ENCODE results near the gene DCPS. TPM values are rescaled to one million over a fixed set of nuclear protein-coding genes. Genes with fewer than 3 reads are reported as not detected.
"Not testable (repeated sequence)": the region's sequence is repeated elsewhere in the genome, so short reads cannot be mapped to it uniquely, and the experiment has no call there.

Gene DCPS
- total RNA-seq, 2 experiments from 2014 or later: 27.4 to 29.1 TPM

DNA sequence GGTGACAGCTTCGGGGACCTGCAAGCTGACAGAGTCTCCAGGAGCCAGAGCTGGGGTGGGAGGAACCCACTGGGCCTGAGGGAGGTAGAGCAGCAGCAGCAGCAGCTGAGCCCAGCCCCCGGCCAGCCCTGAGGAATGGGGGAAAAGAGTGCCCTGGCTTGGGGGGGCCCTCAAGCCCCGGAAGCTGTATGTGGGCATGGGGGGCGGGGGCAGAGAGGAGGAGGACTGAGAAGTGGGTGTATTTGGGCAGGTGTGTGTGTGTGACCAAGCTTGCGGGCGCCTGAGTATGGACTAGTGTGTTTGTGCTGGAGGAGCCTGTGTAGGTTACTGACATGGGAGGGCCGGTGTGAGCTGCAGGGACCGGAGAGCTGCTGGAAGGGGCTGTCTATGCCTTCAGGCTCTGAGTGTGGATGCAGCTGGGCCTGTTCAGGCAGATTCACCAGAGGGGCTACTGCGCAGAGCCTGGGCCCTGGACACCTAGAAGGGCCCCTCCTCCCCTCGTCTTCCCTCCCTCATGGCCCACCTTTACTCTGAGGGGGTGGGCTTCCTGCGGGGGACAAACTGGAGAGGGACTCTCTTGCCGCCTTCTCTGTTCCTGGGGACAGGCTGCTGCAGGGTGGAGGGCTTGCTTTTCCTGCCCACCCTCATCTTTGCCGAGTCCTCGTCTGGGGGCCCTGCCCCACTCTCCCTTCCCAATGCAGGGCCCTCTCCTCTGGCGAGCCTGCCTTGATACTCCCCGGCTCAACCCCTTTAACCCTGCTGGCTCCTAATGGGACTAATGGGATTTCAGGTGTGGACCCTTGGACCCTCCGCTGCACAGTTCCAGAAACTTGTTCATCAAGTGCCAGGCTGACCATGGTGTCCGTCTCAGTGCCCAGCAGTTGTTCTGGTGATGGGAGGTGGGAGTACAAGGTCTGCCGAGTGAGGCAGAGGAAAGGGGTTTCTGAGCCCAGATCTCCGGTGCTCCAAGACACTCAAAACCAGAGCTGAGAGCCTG lies 79.8 kb downstream of the DCPS start:
- H3K9me3 Mint-ChIP-seq: no peaks in the 10 kb centered on the region
- no peak overlapping the region for H3K27ac Mint-ChIP-seq
- H3K4me3 Mint-ChIP-seq: no peak overlapping the region
- peaks cover 7% of the 10 kb centered on the region for H3K4me1 Mint-ChIP-seq
- DNase-seq (no peak), ATAC-seq (ENCODE audit: low read depth) (no peak)
- H3K36me3 Mint-ChIP-seq: no peaks in the 10 kb centered on the region
- POLR2A ChIA-PET: no interaction called here
- no peaks in the 10 kb centered on the region for H3K27me3 Mint-ChIP-seq

- H3K4me3 Mint-ChIP-seq: no peak overlapping the region
- no peaks in the 10 kb centered on the region for H3K27me3 Mint-ChIP-seq
- ATAC-seq (ENCODE audit: low read depth) (no peak), DNase-seq (no peak)
- POLR2A ChIA-PET: no interaction called here
- H3K9me3 Mint-ChIP-seq: no peaks in the 10 kb centered on the region
- H3K27ac Mint-ChIP-seq: no peak overlapping the region
- no peaks in the 10 kb centered on the region for H3K36me3 Mint-ChIP-seq
- peaks cover 7% of the 10 kb centered on the region for H3K4me1 Mint-ChIP-seq
These were observed 80.7 kb downstream of the DCPS start for GRCh38 chr11:126384449-126385070.

DNA sequence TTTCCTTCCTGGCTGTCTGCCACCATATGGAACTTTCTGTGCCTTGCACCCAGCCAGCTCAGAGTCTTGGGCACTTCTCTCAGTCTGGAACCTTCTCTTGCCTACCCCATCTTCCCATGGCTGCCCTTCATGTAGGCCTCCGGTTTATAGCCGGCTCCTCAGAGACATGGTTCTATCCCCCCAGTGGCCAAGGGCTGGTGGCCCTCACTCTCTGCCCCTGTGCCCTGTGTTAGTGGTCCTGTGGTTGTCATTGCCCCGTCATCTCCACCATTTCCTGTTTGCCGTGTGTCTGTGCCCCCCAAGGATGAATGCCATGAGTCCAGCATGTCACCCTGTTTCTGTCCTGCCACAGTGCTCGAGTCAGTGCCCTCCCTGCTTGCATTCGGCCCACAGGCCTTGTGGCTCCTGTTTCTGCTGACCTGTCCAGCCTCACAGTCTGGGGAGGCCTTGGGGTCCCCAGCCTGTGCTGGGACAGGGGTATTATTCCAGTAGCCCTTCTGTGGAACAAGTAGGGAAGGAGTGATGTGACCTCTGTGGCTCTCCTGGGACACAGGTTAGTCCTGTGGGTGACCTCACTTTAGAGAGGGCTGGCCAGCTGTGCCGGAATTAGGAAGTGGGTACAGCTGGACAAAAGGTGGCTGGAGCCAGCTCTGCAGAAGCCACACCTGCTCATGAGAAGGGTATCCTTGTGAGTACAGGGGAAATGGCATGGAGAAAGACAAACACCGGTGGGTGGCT lies 82.3 kb downstream of the DCPS start:
- Mint-ChIP-seq H3K27me3 (no peaks in the 10 kb centered on the region), H3K4me3 (no peak overlapping the region), H3K9me3 (no peaks in the 10 kb centered on the region), H3K27ac (peak overlapping the region; percentile 12), H3K36me3 (no peaks in the 10 kb centered on the region), H3K4me1 (peaks cover 7% of the 10 kb centered on the region)
- POLR2A ChIA-PET: no interaction called here
- no peak for DNase-seq
- no peak for ATAC-seq (ENCODE audit: low read depth)

GRCh38 chr11:126386729-126387071 lies 82.8 kb downstream of the DCPS start:
- peak; percentile 24 for ATAC-seq (ENCODE audit: low read depth)
- peak overlapping the region; percentile 12 for H3K27ac Mint-ChIP-seq
- DNase-seq, POLR2A ChIA-PET, H3K4me1 Mint-ChIP-seq, H3K4me3 Mint-ChIP-seq, H3K27me3 Mint-ChIP-seq, H3K9me3 Mint-ChIP-seq, H3K36me3 Mint-ChIP-seq: not testable (repeated sequence)

- Mint-ChIP-seq H3K4me3 (no peak overlapping the region), H3K27me3 (no peaks in the 10 kb centered on the region), H3K36me3 (no peaks in the 10 kb centered on the region), H3K27ac (no peak overlapping the region), H3K9me3 (no peaks in the 10 kb centered on the region), H3K4me1 (peaks cover 11% of the 10 kb centered on the region)
- DNase-seq (no peak), ATAC-seq (ENCODE audit: low read depth) (no peak)
- POLR2A ChIA-PET: interaction anchor here (0.7 kb wide), 1 partner anchor 330 kb away, joined by 5 read pairs; no protein-coding TSS in a partner anchor
These were observed 84.0 kb downstream of the DCPS start for GRCh38 chr11:126387857-126388256.

DNA sequence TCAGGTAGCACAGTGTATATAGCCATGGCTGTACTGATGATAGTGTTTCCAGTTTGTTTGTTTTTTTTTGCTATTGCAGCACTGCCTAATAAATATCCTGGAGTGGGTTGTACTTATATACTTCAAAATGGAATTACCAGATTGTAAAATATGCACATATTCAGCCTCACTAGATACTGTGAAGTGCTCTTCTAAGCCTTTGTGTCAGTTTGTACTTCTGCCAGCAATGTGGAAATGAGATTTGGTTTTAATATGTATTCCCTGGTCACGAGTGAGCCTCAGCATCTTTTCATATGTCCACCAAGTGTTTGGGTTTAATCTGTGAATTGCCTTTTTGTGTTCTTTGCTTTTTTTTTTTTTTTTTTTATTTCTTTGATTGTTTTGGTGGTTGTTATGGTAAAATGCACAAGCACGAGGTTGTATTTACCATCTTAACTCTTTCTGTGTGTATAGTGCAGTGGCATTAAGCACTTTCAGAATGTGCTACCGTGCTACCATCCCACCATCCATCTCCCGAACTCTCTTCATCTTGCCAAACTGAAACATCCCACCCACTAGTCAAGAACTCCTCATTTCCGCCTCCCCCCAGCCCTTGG lies 86.5 kb downstream of the DCPS start:
- DNase-seq (no peak), ATAC-seq (ENCODE audit: low read depth) (no peak)
- H3K36me3 Mint-ChIP-seq: no peaks in the 10 kb centered on the region
- H3K4me3 Mint-ChIP-seq: no peak overlapping the region
- no peak overlapping the region for H3K27ac Mint-ChIP-seq
- H3K27me3 Mint-ChIP-seq: no peaks in the 10 kb centered on the region
- peaks cover 14% of the 10 kb centered on the region for H3K4me1 Mint-ChIP-seq
- H3K9me3 Mint-ChIP-seq: no peaks in the 10 kb centered on the region
- POLR2A ChIA-PET: no interaction called here

DNA sequence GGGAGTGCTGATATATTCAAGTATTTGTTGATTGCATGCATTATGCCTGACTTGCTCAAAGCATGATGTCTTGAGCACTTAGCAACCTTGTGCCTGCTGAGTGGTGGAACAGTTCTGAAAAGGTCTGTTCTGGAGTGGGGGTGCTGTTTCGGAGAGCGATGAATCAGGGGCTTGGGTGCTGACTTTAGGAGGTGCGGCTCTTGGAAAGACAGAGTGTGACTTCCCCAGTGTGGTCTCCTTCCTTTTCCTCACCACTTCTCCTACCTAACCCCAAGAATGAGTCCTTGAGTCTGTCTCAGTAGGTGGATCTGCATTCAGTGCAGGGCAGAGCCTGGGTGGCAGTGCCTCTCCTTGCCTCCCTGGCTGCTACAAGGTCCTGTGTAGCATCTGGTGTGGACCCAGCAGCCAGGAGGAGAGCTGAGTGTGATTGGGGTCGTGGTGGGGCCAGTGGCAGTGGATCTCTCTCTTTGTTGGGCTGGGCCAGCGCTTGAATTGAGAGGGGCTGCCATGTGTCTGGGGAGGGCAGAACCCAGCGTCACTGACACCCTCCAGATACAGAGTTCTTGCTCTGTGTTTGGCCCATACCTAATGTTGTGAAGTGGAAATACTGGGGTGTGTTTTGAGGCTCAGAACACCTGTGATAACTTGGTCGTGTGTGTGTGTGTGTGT lies 87.6 kb downstream of the DCPS start:
- no peaks in the 10 kb centered on the region for H3K27me3 Mint-ChIP-seq

GRCh38 chr11:126391970-126392632 lies 88.2 kb downstream of the DCPS start:
- Mint-ChIP-seq H3K27ac (peak overlapping the region; percentile 45), H3K36me3 (no peaks in the 10 kb centered on the region), H3K4me1 (peaks cover 6% of the 10 kb centered on the region), H3K4me3 (no peak overlapping the region), H3K9me3 (no peaks in the 10 kb centered on the region), H3K27me3 (no peaks in the 10 kb centered on the region)
- DNase-seq: no peak
- no peak for ATAC-seq (ENCODE audit: low read depth)
- POLR2A ChIA-PET: no interaction called here

More for the DNA sequence above, 87.6 kb downstream of the DCPS start:
- peaks cover 10% of the 10 kb centered on the region for H3K4me1 Mint-ChIP-seq
- H3K4me3 Mint-ChIP-seq: no peak overlapping the region
- POLR2A ChIA-PET: no interaction called here
- DNase-seq (no peak), ATAC-seq (ENCODE audit: low read depth) (no peak)
- no peaks in the 10 kb centered on the region for H3K36me3 Mint-ChIP-seq
- H3K27ac Mint-ChIP-seq: no peak overlapping the region
- H3K9me3 Mint-ChIP-seq: no peaks in the 10 kb centered on the region

DNA sequence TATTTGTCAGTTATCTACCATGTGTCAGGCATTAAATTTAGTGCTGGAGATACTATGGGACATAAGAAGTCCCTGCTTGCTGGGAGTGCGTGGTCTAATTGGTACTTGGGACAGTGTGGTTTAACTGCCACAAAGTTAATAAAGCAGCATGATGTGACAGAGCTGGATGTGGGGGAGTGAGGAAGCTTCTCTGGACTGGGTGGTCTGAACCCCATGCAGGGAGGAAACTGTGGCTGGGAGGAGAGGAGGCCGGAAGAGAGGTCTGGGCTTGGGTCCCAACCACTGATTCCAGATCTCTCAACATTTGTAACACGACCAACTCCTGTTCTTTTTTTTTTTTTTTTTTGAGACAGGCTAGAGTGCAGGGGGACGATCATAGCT lies 88.8 kb downstream of the DCPS start:
- POLR2A ChIA-PET: no interaction called here
- peak overlapping the region; percentile 45 for H3K27ac Mint-ChIP-seq
- H3K27me3 Mint-ChIP-seq: no peaks in the 10 kb centered on the region
- H3K9me3 Mint-ChIP-seq: no peaks in the 10 kb centered on the region
- no peaks in the 10 kb centered on the region for H3K36me3 Mint-ChIP-seq
- H3K4me3 Mint-ChIP-seq: peak overlapping the region; percentile 41
- no peak for ATAC-seq (ENCODE audit: low read depth)
- DNase-seq: no peak
- H3K4me1 Mint-ChIP-seq: peaks cover 6% of the 10 kb centered on the region

- ATAC-seq (ENCODE audit: low read depth): no peak
- Mint-ChIP-seq H3K36me3 (no peaks in the 10 kb centered on the region), H3K27me3 (no peaks in the 10 kb centered on the region), H3K4me3 (no peak overlapping the region), H3K4me1 (peaks cover 6% of the 10 kb centered on the region), H3K27ac (no peak overlapping the region), H3K9me3 (no peaks in the 10 kb centered on the region)
- POLR2A ChIA-PET: no interaction called here
- no peak for DNase-seq
These were observed 89.3 kb downstream of the DCPS start for GRCh38 chr11:126393143-126393542.

DNA sequence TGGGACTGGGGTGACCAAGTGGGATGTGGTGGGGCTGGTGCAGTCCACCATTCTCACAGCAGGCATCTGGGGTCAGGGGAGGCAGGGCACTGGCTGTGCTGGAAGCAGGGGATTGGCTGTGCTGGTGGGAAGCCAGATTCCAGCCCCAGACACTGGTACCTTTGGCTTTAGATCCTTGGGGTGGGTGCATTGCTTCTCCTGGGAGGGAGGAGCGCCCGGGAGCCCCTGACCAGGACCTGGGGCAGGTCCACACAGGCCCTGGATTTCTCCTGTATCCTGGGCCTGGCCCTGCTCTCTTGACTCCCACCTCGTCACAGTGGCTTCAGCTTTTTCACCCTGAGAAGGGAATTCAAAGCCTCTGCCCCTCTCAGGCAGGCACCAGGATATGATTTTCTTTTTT lies 90.2 kb downstream of the DCPS start:
- no peak for ATAC-seq (ENCODE audit: low read depth)

DNA sequence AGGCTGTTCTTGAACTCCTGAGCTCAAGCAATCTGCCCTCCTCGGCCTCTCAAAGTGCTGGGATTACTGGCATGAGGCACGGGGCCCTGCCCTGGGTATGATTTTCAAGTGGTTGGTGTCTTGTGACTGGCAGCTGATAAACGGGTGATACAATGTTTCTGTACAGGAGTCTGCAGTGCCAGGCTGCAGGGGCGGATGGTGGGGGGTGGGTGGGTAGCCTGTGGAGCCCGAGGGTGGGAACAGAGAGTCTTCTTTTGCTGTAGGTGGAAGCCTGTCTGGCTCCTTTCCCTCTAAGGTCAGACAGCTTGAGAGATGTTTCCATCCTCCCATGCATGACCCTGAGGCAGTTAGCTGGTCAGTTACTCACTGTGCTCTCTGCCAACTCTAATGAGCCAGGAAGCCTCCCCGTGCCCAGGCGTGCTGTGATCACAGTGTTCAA lies 90.8 kb downstream of the DCPS start:
- H3K36me3 Mint-ChIP-seq; H3K4me1 Mint-ChIP-seq; H3K27ac Mint-ChIP-seq; H3K27me3 Mint-ChIP-seq; POLR2A ChIA-PET; DNase-seq; H3K9me3 Mint-ChIP-seq; H3K4me3 Mint-ChIP-seq; ATAC-seq (ENCODE audit: low read depth): not testable (repeated sequence)

More for the DNA sequence above, 90.2 kb downstream of the DCPS start:
- H3K9me3 Mint-ChIP-seq: no peaks in the 10 kb centered on the region
- H3K27ac Mint-ChIP-seq: no peak overlapping the region
- peaks cover 6% of the 10 kb centered on the region for H3K4me1 Mint-ChIP-seq
- DNase-seq: no peak
- H3K4me3 Mint-ChIP-seq: no peak overlapping the region
- POLR2A ChIA-PET: no interaction called here
- H3K27me3 Mint-ChIP-seq: no peaks in the 10 kb centered on the region
- H3K36me3 Mint-ChIP-seq: no peaks in the 10 kb centered on the region
